GM12878 (cell line): Measurements from ENCODE around the gene PPT2. TPM values are rescaled to one million over a fixed set of nuclear protein-coding genes. Genes with fewer than 3 reads are reported as not detected.

Source experiments
- BHLHE40 ChIP-seq, 2 experiments: fragments of 450-650 bp in 1 of 2; IDR thresholded peaks; 2 replicates each; pipeline ENCODE4 v1.6.1; 2011 to 2017; ENCODE audit warnings: low read depth in 2 of 2, borderline replicate concordance in 1 of 2, improper control_type of control experiment in 1 of 2, low read length in 1 of 2, mild to moderate bottlenecking in 1 of 2
- CBX5 ChIP-seq: sonication (generic); IDR thresholded peaks from 2 replicates; pipeline ENCODE4 v1.6.1; 2016; ENCODE audit warnings: low read depth, moderate library complexity, mild to moderate bottlenecking, inconsistent platforms
- DPF2 ChIP-seq: fragments of 450-650 bp; IDR thresholded peaks from 2 replicates; pipeline ENCODE4 v1.6.1; 2017; ENCODE audit warnings: mild to moderate bottlenecking
- HCFC1 ChIP-seq: fragments of 150-350 bp; IDR thresholded peaks from 2 replicates; pipeline ENCODE4 v1.6.1; 2014; ENCODE audit warnings: low read length
- IRF4 ChIP-seq: IDR thresholded peaks from 2 replicates; pipeline ENCODE4 v1.6.1; 2011; ENCODE audit warnings: low read depth, low read length
- MEF2B ChIP-seq: fragments of 450-650 bp; IDR thresholded peaks from 2 replicates; pipeline ENCODE4 v1.6.1; 2018; ENCODE audit warnings: mild to moderate bottlenecking, moderate library complexity; ENCODE audit not compliant: partially characterized antibody, poor library complexity, severe bottlenecking
- MXI1 ChIP-seq: fragments of 150-350 bp; IDR thresholded peaks from 2 replicates; pipeline ENCODE4 v1.6.1; 2011; ENCODE audit warnings: low read depth, mild to moderate bottlenecking, inconsistent platforms, low read length, improper control_type of control experiment
- NBN ChIP-seq: fragments of 450-650 bp; IDR thresholded peaks from 2 replicates; pipeline ENCODE4 v1.6.1; 2016
- NR2C1 ChIP-seq: fragments of 450-650 bp; IDR thresholded peaks from 2 replicates; pipeline ENCODE4 v1.6.1; 2017; ENCODE audit warnings: antibody characterized with exemption, mild to moderate bottlenecking, moderate library complexity
- PAX5 ChIP-seq: IDR thresholded peaks from 2 replicates; pipeline ENCODE4 v1.6.1; 2011; ENCODE audit warnings: low read depth, low read length, borderline replicate concordance
- POLR2A ChIP-seq: IDR thresholded peaks from 2 replicates; pipeline ENCODE4 v1.6.1; 2011; ENCODE audit warnings: low read depth, mild to moderate bottlenecking, low read length
- RB1 ChIP-seq: fragments of 450-650 bp; formaldehyde crosslinking; IDR thresholded peaks from 2 replicates; pipeline ENCODE4 v1.6.1; 2017; ENCODE audit warnings: mild to moderate bottlenecking, borderline replicate concordance
- SRF ChIP-seq, 2 experiments: IDR thresholded peaks; 2 replicates each; pipeline ENCODE4 v1.6.1; 2011; ENCODE audit warnings: low read depth in 2 of 2, low read length in 2 of 2, mild to moderate bottlenecking in 1 of 2, moderate library complexity in 1 of 2
- STAT3 ChIP-seq: IDR thresholded peaks from 2 replicates; pipeline ENCODE4 v1.6.1; 2011; ENCODE audit warnings: low read depth, low read length, improper control_type of control experiment
- YBX1 ChIP-seq: fragments of 450-650 bp; IDR thresholded peaks from 2 replicates; pipeline ENCODE4 v1.6.1; 2016; ENCODE audit warnings: antibody characterized with exemption
- polyA plus RNA-seq, 11 experiments: library from polyadenylated mRNA; depleted of rRNA in 4 of 11; unstranded in 6 of 11; stranded (reverse) in 5 of 11; fragments of >200 nt; fragmentation: Nextera tagmentation in 4 of 11; fragmentation: Illumina TruSeq in 1 of 11; extraction: Ambion mirVana in 4 of 11; extraction: Trizol in 1 of 11; gene quantifications; 1 replicate in 1 of 11; 2 replicates in 10 of 11; pipeline versions ENCODE4 v1.2.1 to v1.2.3, GENCODE V29; 2011 to 2016; ENCODE audit warnings: inconsistent platforms in 2 of 11, missing spikeins in 2 of 11, low read depth in 1 of 11
- total RNA-seq, 4 experiments: library from RNA; depleted of rRNA in 3 of 4; stranded (reverse); fragments of >200 nt in 3 of 4; fragmentation: Illumina TruSeq in 1 of 4; extraction: Trizol in 1 of 4; gene quantifications; 2 replicates each; pipeline versions ENCODE4 v1.2.1 to v1.2.3, GENCODE V29; 2013 to 2021
- TF ChIP-seq, protein P1 (sequence below): fragments of 450-650 bp; IDR thresholded peaks from 2 replicates; pipeline ENCODE4 v1.6.1; 2017; ENCODE audit warnings: mild to moderate bottlenecking, moderate library complexity
- TF ChIP-seq, protein P2 (sequence below): fragments of 450-650 bp; IDR thresholded peaks from 2 replicates; pipeline ENCODE4 v1.6.1; 2016; ENCODE audit warnings: mild to moderate bottlenecking
- TF ChIP-seq, protein P3 (sequence below): IDR thresholded peaks from 2 replicates; pipeline ENCODE4 v1.6.1; 2011; ENCODE audit warnings: borderline replicate concordance, low read depth, mild to moderate bottlenecking, moderate library complexity, low read length; ENCODE audit not compliant: insufficient read depth, poor library complexity, severe bottlenecking
- TF ChIP-seq, protein P4 (sequence below): fragments of 450-650 bp; IDR thresholded peaks from 2 replicates; pipeline ENCODE4 v1.6.1; 2017; ENCODE audit warnings: low read depth, mild to moderate bottlenecking, moderate library complexity
- TF ChIP-seq, protein P5 (sequence below): fragments of 150-350 bp; IDR thresholded peaks from 2 replicates; pipeline ENCODE4 v1.6.1; 2014; ENCODE audit warnings: mild to moderate bottlenecking, low read depth, low read length

Gene PPT2
- total and polyA plus RNA-seq, 10 of the 15 experiments (the other 5 are each of a cell fraction or from before 2014, with no cell fraction given) = 1.3 to 25.5 (median 5.5) TPM

DNA sequence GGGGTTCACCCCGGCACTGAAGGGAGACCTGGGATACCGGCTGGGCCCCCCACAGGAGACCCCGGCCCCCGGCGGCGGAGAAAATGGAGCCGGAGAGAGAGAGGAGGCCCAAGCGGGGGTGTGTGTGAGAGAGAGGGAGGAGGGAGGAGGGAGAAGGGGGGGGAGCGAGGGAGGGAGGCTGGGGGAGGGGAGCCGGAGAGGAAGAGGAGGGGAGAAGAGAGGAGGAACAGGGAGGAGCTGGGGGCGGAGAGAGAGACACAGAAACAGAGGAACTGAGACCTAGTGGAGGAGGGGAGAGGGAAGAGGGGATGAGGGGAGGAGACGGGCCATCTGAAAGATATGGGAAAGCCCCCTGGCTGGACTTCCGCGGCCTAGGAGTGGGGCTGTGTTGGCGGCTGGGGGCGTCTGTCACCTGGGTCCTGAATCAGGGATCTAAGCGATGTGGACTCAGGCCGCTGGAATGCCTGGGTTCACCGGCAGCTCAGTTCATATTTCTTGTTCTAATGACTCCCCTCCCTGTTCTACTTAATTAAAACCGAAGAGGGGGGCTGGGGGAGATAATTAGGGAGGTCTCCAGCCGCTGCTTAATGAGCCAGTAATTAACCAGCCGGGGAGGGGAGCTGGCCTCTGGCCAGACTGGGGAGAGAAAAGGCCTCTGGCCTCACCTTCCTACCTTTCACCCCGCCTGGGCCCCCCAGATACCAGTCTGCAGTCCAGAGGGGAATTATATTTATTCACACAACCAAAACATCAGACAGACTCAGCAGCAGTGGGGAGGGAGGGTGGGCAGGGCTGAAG, 36.3 kb downstream of the PPT2 start, which contains the start of gene PBX2 (continued):
- TF ChIP-seq, protein P1, sequence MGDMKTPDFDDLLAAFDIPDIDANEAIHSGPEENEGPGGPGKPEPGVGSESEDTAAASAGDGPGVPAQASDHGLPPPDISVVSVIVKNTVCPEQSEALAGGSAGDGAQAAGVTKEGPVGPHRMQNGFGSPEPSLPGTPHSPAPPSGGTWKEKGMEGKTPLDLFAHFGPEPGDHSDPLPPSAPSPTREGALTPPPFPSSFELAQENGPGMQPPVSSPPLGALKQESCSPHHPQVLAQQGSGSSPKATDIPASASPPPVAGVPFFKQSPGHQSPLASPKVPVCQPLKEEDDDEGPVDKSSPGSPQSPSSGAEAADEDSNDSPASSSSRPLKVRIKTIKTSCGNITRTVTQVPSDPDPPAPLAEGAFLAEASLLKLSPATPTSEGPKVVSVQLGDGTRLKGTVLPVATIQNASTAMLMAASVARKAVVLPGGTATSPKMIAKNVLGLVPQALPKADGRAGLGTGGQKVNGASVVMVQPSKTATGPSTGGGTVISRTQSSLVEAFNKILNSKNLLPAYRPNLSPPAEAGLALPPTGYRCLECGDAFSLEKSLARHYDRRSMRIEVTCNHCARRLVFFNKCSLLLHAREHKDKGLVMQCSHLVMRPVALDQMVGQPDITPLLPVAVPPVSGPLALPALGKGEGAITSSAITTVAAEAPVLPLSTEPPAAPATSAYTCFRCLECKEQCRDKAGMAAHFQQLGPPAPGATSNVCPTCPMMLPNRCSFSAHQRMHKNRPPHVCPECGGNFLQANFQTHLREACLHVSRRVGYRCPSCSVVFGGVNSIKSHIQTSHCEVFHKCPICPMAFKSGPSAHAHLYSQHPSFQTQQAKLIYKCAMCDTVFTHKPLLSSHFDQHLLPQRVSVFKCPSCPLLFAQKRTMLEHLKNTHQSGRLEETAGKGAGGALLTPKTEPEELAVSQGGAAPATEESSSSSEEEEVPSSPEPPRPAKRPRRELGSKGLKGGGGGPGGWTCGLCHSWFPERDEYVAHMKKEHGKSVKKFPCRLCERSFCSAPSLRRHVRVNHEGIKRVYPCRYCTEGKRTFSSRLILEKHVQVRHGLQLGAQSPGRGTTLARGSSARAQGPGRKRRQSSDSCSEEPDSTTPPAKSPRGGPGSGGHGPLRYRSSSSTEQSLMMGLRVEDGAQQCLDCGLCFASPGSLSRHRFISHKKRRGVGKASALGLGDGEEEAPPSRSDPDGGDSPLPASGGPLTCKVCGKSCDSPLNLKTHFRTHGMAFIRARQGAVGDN = no peak
- TF ChIP-seq DPF2 (peak; percentile 88), YBX1 (no peak), SRF (IDR thresholded peaks at IDR 0.05; ENCODE audit: low read depth in 2 of 2, low read length in 2 of 2) (no peak), HCFC1 (peak; percentile 46; the same call in 1 of the 2 replicates), NR2C1 (no peak), NBN (peak; percentile 99), BHLHE40 (IDR thresholded peaks at IDR 0.05; ENCODE audit: borderline replicate concordance in 1 of 2, low read depth in 2 of 2, low read length in 1 of 2) (no peak), MXI1 (0 out of 2 replicates have a peak, but pooled peaks have one; percentile 33), PAX5 (peak; percentile 73; the same call in 1 of the 2 replicates), RB1 (no peak), POLR2A (peak; percentile 70), IRF4 (peak; percentile 85), MEF2B (no peak), STAT3 (no peak), CBX5 (no peak)
- TF ChIP-seq, protein P2, sequence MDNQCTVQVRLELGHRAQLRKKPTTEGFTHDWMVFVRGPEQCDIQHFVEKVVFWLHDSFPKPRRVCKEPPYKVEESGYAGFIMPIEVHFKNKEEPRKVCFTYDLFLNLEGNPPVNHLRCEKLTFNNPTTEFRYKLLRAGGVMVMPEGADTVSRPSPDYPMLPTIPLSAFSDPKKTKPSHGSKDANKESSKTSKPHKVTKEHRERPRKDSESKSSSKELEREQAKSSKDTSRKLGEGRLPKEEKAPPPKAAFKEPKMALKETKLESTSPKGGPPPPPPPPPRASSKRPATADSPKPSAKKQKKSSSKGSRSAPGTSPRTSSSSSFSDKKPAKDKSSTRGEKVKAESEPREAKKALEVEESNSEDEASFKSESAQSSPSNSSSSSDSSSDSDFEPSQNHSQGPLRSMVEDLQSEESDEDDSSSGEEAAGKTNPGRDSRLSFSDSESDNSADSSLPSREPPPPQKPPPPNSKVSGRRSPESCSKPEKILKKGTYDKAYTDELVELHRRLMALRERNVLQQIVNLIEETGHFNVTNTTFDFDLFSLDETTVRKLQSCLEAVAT = peak; percentile 91
- TF ChIP-seq, protein P3, sequence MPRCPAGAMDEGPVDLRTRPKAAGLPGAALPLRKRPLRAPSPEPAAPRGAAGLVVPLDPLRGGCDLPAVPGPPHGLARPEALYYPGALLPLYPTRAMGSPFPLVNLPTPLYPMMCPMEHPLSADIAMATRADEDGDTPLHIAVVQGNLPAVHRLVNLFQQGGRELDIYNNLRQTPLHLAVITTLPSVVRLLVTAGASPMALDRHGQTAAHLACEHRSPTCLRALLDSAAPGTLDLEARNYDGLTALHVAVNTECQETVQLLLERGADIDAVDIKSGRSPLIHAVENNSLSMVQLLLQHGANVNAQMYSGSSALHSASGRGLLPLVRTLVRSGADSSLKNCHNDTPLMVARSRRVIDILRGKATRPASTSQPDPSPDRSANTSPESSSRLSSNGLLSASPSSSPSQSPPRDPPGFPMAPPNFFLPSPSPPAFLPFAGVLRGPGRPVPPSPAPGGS = peak; percentile 66
- TF ChIP-seq, protein P4, sequence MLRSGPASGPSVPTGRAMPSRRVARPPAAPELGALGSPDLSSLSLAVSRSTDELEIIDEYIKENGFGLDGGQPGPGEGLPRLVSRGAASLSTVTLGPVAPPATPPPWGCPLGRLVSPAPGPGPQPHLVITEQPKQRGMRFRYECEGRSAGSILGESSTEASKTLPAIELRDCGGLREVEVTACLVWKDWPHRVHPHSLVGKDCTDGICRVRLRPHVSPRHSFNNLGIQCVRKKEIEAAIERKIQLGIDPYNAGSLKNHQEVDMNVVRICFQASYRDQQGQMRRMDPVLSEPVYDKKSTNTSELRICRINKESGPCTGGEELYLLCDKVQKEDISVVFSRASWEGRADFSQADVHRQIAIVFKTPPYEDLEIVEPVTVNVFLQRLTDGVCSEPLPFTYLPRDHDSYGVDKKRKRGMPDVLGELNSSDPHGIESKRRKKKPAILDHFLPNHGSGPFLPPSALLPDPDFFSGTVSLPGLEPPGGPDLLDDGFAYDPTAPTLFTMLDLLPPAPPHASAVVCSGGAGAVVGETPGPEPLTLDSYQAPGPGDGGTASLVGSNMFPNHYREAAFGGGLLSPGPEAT = peak; percentile 88
- TF ChIP-seq, protein P5, sequence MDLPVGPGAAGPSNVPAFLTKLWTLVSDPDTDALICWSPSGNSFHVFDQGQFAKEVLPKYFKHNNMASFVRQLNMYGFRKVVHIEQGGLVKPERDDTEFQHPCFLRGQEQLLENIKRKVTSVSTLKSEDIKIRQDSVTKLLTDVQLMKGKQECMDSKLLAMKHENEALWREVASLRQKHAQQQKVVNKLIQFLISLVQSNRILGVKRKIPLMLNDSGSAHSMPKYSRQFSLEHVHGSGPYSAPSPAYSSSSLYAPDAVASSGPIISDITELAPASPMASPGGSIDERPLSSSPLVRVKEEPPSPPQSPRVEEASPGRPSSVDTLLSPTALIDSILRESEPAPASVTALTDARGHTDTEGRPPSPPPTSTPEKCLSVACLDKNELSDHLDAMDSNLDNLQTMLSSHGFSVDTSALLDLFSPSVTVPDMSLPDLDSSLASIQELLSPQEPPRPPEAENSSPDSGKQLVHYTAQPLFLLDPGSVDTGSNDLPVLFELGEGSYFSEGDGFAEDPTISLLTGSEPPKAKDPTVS = no peak
